GM21423 (cell line): ENCODE measurements around the gene MYO9B.

ENCODE experiments used
- ATAC-seq: cut with Tn5 transposase; IDR thresholded peaks from one replicate; pipeline ENCODE4 v1.9.1; 2021; ENCODE audit warnings: mild to moderate bottlenecking, moderate library complexity; ENCODE audit not compliant: unreplicated experiment

Gene MYO9B

GRCh38 chr19:17254636-17255035, 179.1 kb downstream of the MYO9B start:
- ATAC-seq = no peak

GRCh38 chr19:17255150-17255621, 179.6 kb downstream of the MYO9B start:
- no peak for ATAC-seq

DNA sequence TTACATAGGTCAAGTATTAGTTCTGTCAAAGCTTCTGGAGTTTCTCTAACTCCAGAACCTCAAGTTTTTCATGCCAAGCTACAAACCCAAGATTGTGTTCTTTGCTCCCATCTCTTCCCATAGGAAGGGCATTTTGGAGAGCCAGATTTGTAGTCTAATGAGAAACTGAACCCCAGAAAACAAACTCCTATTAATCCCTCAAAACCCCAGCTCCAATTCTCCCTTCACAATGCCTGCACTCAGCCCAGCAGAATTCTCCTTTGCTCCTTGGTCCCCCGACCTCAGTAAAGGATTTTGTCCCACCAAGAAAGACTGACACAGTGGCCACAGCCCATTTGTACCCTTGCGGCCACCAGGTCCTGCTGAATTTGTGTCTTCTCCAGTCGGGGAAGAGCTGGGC, 180.6 kb downstream of the MYO9B start:
- ATAC-seq = no peak

GRCh38 chr19:17259118-17259780, 183.7 kb downstream of the MYO9B start:
- ATAC-seq = no peak

GRCh38 chr19:17259934-17260333, 184.4 kb downstream of the MYO9B start:
- ATAC-seq = no peak

DNA sequence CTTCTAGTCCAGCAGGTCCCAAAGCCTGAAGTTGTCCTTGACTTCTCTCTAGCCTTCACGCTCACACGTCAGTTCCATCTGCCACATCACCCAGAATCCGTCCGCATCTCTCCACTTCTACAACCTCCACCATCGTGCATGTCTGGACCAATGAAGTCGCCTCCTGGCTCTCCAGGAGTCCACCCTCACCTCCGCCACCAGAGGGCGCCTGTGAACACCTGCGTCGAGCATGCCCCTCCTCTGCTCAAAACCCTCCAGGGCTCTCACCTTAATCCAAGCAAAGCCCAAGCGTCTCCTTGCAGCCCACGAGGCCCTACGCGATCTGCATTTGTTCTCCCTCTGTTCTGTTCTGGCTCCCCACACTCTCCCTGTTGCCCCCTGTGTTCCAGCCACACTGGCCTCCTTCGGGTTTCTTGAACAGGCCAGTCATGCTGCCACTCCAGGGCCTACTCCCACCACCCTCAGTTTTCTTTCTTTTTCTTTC, 185.3 kb downstream of the MYO9B start:
- no peak for ATAC-seq

DNA sequence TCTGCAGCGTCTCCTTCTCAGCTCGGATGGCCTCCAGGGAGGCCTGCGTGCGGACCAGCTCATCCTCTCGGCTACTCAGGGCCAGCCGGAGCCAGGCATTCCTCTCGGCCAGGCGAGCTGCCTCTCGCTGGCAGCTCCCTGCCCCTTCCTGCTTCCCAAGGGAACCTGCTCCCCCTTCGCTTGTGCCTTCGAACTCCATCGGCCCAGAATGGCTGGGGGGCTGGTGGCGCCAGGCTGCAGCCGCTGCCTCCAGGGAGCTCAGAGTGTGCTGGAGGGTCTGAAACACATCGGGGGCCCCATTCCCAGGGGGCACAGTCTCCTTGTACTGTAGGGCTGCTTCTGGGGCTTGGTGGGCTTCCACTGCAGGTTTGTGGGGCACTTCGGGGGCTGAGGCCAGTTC, 187.0 kb downstream of the MYO9B start:
- ATAC-seq = no peak
